Fibroblast of skin of abdomen (primary cell): ENCODE measurements around the gene NXPE3. TPM values are rescaled to one million over a fixed set of nuclear protein-coding genes. Genes with fewer than 3 reads are reported as not detected.
"Not testable (repeated sequence)": the region's sequence is repeated elsewhere in the genome, so short reads cannot be mapped to it uniquely, and the experiment has no call there.

ENCODE experiments used
- DNase-seq: peaks from one replicate; pipeline ENCODE4 v3.0.0-alpha.2; 2013
- polyA plus RNA-seq, 2 experiments: library from polyadenylated mRNA; unstranded; fragments of 120-200 nt; gene quantifications; one replicate each; pipeline ENCODE4 v1.2.1, GENCODE V29; 2013; ENCODE audit not compliant: insufficient read length in 2 of 2

The NXPE3 gene
- 13.9 TPM for polyA plus RNA-seq (2013, experiment 1 of 2; ENCODE audit: insufficient read length)
- 15.4 TPM for polyA plus RNA-seq (2013, experiment 2 of 2; ENCODE audit: insufficient read length)

GRCh38 chr3:101779047-101779821 is at the start of gene NXPE3:
NXPE3 (plus strand) TSS chr3:101779211; CDS start chr3:101785597, 6,386 bp downstream.
- DNase-seq = peak; percentile 81

GRCh38 chr3:101729586-101729985 is 49.4 kb upstream of the NXPE3 start:
- DNase-seq = no peak

DNA sequence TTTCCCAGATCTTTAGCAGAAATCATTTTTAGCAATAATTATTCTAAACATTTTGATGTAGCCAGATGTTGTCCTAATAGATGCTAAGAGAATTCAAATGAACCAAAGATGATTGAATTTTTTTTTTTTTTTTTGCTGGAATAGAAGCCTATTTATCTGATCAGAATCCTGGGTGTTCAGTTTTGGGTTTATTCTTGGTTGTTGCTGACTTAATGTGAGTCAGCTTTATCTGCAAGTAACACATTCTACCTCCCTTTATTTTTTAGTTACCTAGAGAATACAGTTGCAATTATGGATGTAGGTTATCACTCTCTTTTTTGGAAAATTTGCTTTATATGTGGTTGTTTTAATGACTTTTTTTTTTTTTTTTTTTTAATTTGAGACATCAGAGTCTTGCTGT is 48.2 kb upstream of the NXPE3 start:
- DNase-seq = no peak

- DNase-seq = no peak
Observed at GRCh38 chr3:101732240-101732641, 46.8 kb upstream of the NXPE3 start.

- DNase-seq = no peak
Observed at GRCh38 chr3:101735833-101736232, 43.2 kb upstream of the NXPE3 start.

- DNase-seq = not testable (repeated sequence)
Observed at GRCh38 chr3:101741914-101742313, 37.1 kb upstream of the NXPE3 start.

- no peak for DNase-seq
Observed at GRCh38 chr3:101744811-101745210, 34.2 kb upstream of the NXPE3 start.

- DNase-seq = not testable (repeated sequence)
Observed at GRCh38 chr3:101745934-101746333, 33.1 kb upstream of the NXPE3 start.

GRCh38 chr3:101753386-101754113 is 25.5 kb upstream of the NXPE3 start:
- not testable (repeated sequence) for DNase-seq

DNA sequence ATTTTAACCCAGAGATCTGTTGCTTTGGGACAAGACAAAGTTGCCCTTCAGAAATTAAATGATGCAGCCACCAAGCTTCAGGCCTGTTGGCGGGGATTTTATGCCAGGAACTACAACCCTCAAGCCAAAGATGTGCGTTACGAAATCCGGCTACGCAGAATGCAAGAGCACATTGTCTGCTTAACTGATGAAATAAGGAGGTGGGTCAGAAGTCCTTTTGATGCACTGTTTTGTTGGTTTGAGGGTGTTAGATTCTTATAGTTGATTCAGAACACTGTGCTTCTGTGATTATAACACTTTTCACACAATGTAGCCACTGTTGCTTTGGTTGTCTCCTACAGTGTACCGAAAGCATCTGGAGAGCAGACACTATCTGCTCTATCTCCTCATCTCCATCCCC is 20.8 kb upstream of the NXPE3 start:
- DNase-seq = no peak

GRCh38 chr3:101762041-101762646 is 16.9 kb upstream of the NXPE3 start:
- DNase-seq = no peak

GRCh38 chr3:101777745-101778281 is 1.2 kb upstream of the NXPE3 start:
- not testable (repeated sequence) for DNase-seq

GRCh38 chr3:101778385-101779046 is 495 bp upstream of the NXPE3 start:
- DNase-seq = no peak

- no peak for DNase-seq
Observed at GRCh38 chr3:101779822-101780381, 891 bp downstream of the NXPE3 start.

GRCh38 chr3:101780661-101781060 is 1.6 kb downstream of the NXPE3 start:
- DNase-seq = peak; percentile 74

DNA sequence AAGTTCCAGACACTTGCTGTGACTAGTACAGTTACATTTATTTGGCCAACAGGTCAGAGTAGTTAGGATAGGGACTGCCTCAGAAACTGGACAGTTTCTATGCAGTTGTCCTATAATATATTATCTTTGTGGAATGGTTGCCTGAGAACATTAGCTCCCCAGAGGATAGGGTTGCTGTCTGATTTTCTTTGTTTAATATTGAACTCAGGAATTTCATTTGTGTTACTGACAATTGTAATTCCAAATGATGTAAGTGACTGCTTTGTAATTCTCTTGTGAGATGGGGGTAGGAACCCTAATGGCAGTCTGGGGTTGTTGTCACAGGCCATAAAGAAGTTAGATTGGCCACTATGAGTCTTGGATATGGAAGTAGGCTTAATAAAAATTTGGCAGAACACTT is 2.2 kb downstream of the NXPE3 start:
- DNase-seq = no peak

- DNase-seq = no peak
Observed at GRCh38 chr3:101784855-101785613, 6.0 kb downstream of the NXPE3 start.

DNA sequence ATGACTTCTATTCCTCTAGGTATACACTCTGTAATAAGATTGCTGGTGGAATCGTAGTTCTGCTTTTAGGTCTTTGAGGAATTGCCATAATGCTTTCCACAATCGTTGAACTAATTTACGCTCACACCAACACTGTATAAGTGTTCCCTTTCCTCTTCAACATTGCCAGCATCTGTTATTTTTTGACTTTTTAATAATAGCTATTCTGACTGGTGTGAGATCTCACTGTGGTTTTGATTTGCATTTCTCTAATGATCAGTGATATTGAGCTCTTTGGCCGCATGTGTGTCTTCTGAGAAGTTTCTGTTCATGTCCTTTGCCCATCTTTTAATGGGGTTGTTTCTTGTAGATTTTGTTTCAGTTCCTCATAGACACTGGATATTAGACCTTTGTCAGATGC is 12.8 kb downstream of the NXPE3 start:
- no peak for DNase-seq

DNA sequence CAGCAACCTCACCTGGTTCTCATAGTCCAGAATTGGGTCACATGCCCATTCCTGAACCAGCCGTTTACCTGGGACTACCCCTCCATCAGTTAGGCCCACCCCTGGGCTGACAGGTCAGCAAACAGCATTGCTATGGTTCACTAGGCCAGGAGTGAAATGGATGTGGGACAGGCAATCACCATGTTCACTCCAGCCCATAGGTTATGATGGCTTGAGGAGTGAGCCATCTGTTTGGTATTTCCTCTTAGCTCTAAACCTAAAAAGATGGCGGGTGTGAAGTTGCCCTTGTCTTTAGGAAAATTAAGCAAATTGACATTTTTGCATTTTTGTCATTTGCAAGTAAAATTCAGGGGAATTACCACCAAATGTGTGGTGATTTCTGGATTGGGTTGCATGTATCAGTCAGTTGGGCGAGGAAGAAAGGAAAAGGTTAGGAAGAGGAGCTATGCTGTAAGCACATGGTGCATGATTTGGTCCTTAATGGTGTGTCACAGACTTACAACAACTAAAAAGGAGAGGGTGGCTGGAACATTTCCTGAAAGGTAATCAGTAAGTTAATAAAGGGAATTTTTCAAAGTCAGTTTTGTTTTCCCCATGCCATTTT is 17.2 kb downstream of the NXPE3 start:
- no peak for DNase-seq

DNA sequence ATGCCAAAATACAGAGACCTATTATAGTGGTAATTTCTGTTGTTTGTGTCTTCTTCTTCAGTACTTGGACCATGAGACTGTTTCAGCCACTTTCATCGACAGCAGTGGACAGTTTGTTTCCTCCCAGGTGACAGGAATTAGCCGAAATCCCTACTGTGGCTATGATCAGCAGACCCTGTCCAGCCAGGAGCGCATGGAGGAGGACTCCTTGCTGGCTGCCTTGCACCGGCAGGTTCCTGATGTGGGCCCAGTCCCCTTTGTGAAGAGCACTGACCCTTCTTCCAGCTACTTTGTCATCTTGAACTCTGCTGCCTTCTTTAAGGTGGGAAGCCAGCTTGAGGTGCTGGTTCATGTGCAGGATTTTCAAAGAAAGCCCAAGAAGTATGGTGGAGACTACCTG is 22.2 kb downstream of the NXPE3 start:
- DNase-seq = no peak

DNA sequence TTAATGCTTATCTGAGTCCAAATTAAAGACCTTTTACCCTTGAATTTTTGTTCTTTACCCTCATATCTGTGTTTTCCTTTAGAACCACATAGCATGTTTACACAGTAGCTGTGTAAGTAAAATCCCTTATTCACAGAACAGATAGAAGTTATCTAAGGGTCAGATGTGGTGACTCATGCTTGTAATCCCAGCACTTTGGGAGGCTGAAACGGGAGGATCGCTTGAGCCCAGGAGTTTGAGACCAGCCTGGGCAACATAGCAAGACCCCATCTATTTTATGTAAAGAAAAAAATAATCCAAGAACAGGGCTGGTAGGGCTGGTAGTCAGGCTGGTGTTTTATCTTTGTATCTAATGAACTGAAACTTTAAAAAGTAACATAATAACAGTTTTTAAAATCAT is 23.2 kb downstream of the NXPE3 start:
- DNase-seq = no peak
